Right kidney (tissue), 9 donors: ENCODE data around the gene NKG7.
A peak's percentile ranks its signal among the peaks of the same experiment; 100 is the strongest.
"Not testable (repeated sequence)": the region's sequence is repeated elsewhere in the genome, so short reads cannot be mapped to it uniquely, and the experiment has no call there.

ENCODE experiments used
- DNase-seq: peaks from one replicate; pipeline ENCODE4 v3.0.0-alpha.2; 2016
- long read RNA-seq, 8 donors: transcript quantifications; one replicate each; lab custom pipeline, GENCODE V29; 2026

Gene NKG7, protein sequence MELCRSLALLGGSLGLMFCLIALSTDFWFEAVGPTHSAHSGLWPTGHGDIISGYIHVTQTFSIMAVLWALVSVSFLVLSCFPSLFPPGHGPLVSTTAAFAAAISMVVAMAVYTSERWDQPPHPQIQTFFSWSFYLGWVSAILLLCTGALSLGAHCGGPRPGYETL
- long read RNA-seq, donor 1 = 0 reads
- long read RNA-seq, donor 2, partial matches to known transcripts = 0 of 1 reads
- long read RNA-seq, donor 2, other reads (novel, unspliced or antisense) = 0 of 1 reads
- long read RNA-seq, donor 3 = 0 reads
- long read RNA-seq, donor 4, partial matches to known transcripts = 0 of 1 reads
- long read RNA-seq, donor 4, other reads (novel, unspliced or antisense) = 0 of 1 reads
- long read RNA-seq, donor 5, partial matches to known transcripts = 0 of 1 reads
- long read RNA-seq, donor 5, other reads (novel, unspliced or antisense) = 0 of 1 reads
- long read RNA-seq, donor 6 = 0 reads
- long read RNA-seq, donor 7, partial matches to known transcripts = 0 of 1 reads
- long read RNA-seq, donor 7, other reads (novel, unspliced or antisense) = 0 of 1 reads
- long read RNA-seq, donor 8, partial matches to known transcripts = 0 of 2 reads
- long read RNA-seq, donor 8, other reads (novel, unspliced or antisense) = 0 of 2 reads

DNA sequence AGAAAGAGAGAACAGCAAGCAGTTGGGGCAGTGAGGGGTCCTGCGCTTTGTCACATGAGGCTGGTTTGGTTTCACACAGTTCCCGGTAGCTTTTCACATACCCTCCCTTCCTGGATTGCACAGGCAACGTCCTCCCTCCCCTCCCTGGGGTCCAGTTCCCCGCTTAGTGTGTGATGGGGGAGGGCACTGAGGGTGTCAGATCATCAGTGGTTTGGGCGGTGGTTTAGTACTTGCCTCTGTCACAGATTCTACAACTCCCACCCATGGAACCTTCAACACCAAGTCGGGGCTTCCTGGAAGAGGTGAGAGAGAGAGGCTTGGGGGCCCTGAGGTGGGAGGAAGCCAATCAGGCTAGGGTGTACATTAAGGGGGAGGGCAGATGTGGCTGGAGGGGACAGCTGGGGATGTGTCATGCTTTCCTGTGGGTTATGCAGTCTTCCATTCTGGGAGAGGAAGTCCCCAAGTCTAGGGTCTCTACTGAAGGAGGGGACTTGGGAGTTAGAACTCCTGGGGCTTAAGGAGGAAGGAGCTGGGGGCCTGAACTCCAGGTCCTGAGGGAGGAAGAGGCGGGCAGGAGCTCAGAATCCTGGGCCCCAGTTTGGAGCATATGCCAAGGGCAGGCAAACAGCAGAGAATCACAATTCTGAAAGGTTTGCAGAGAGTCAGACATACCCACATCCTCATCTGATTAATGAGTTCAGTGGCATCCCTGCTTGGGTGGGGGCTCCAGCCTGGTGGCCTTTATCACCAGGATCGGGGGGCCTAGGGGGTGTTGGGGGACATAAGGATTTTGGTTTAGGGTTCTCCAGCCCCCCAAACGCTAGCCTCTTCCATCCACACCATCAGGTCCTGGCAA, at the start of gene NKG7:
Gene NKG7, minus strand, starts transcription at position 6 of the 856 bp plus-strand sequence. CDS start 119 bp downstream, outside the sequence.
- no peak for DNase-seq

DNA sequence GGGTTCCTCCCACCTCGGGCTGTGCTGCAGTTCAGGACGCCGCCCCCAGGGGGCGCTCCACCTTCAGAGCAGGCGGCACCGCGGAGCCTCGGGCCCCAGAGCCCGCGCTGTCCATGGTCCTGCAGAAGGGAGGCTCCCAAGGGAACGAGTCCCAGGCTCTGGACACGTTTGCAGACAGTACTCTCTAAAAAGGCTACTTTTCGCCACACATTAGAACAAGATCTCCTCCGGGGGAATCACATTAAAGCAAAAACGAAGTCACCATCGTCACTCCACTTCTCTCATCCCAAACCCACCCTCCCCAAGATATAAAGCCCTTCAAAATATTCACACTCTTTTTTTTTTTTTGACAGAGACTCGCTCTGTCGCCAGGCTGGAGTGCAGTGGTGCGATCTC, 49.6 kb upstream of the NKG7 start:
- DNase-seq = peak; percentile 58

DNA sequence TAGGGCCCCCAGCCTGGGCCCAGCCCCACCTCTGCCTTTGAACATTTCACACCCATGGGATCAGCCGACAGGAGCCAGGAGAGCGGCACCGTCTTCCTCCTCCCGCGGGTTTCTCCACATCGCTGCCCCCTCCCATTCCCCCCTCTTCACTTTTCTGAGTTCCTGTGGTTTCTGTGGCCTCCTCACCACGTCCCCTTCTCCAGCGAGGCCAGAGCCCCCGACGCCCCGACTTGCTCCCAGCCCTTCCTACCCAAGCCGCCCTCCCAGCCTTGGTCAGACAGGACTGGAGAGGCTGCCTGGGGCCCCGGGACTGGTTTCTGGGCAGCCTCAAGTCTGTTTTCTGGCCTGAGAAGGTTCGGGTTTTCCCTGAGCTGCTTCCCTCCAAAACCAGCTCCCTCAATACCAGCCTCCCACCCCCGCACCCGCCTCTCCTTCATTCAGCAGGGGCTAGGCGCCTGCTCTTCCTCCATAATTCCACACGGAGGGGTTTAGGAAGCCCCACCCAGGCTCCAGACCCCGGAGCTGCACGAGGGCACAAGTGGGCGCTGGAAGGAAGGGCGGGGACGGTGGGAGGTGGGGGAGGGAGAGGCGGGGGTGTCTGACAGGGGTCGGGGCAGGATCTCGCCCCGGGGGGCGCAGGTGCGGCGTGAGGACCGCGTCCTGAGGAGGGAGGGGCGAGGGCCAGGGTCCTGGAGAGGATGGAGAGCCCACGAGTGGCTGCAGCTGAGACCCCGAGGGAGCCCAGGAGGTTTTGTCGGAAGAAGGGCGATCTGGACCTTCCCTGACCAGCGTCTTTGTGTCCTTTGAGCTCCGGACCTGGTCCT, 49.0 kb upstream of the NKG7 start:
- DNase-seq = no peak

DNA sequence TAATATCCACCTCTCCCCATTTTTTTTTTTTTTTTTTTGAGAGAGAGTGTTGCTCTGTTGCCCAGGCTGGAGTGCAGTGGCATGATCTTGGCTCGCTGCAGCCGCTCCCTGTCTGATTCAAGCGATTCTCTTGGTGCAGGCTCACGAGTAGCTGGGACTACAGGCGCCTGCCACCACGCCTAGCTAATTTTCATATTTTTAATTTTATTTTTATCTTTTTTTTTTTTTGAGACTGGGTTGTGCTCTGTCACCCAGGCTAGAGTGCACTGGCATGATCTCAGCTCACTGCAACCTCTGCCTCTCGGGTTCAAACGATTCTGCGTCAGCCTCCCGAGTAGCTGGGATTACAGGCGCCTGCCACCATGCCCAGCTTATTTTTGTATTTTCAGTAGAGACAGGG, 48.1 kb upstream of the NKG7 start:
- not testable (repeated sequence) for DNase-seq

DNA sequence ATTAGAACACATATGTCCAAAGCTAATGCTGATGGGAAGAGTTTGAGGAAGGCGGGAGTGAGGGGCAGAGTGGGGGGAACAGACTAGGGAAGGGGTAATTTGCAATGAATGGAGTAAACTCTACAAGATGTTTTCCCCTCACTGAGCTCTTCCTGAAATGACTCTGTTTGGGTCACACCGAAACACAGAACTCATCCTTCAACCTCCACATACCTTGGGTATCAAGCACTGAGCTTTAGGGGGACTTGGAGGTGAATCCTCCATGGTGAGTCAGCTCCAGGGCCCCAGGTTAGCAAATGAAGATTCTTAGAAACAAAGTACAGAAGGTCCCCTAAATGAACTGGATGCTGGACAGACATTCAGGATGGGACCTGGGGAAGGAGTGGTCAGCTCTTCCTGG, 46.3 kb upstream of the NKG7 start:
- DNase-seq = no peak

DNA sequence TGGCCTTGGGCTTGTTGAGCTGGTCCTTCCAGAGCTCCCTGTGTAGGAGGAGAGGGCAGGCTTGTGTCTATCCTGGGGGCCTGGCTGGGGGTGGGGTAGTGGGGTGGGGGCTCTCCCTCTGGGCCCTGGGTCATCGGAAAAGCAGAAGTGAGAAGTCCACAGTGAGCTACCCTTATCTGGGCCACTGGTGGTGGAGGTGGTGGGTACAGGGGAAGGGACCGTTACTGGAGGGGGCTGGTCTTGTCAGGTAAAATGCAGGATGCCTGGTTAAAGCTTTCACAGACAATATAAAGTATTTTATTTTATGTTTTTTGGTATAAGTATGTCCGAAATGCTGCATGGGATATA, 45.3 kb upstream of the NKG7 start:
- DNase-seq = no peak

DNA sequence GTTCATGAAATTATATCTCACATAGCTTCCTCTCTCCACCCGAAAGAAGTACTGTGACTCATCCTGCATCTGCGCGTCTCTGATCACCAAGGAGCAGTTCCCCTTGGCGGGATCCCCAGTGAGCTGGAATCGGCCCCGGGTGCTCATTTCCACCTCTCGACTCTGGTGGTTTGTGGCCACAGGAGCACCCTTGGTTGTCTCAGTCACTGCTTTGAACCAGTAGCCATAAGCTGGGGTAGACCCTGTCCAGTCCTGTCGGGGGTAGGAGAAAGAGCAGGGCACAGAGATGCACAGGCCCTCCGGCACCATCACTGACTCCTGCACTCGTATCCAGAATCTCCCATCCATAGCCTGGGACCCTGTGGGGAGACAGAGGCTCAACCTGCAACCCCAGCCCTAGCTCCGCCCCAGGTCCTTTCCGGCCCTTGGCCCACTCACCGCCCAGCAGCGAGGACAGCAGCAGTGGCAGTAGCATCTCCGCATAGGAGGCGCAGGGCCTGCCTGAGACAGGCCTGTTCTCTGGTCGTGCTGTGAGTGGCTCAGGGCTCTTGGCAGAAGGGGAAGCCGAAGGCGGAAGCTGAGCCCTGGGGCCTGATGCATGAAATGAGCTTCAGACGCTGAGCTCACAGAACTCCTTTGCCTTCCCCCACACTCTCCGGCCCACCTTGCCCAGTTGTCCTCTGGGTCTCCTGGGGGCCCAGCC, 44.8 kb upstream of the NKG7 start, which contains the start of gene SIGLEC10:
Gene SIGLEC10, minus strand, starts transcription at position 536 of the 703 bp plus-strand sequence. Its CDS starts 61 bp downstream, at position 475.
- no peak for DNase-seq

DNA sequence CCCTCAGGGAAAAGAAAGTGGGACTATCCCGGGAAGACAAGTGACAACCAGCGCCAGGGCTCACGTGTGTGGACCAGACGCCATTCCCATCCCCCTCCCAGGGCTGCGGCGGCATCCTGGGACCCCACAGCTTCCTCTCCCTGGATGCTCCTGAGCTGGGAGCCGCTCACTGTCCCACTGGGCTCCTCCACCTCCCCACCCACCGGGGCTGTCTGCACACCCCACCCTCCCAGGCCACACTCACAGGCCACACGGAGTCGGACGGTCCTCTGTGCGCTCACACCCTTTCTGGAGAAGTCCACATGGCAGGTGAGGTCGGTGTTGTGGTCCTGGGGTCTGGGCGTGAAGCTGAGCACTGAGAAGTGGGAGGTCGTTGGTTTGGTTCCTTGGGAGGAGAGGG, 44.0 kb upstream of the NKG7 start:
- not testable (repeated sequence) for DNase-seq

DNA sequence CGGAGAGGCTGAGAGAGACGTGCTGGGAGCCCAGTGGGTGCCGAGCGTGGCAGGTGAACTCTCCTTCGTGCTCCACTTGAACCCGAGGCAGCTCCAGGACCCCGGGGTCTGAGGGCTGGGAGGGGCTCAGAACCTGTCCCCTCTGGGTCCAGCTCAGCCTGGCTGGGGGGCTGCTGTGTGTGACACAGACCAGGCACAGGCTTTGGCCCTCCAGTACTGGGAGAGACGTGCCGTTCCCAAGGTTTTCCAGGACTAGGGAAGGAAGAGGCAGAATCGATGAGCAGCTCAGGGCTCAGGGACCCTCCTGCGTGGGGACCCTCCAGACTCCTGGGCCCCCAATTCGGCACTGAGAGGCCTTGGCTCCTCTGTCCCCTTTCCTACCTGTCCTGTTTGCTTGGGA, 42.7 kb upstream of the NKG7 start:
- no peak for DNase-seq

DNA sequence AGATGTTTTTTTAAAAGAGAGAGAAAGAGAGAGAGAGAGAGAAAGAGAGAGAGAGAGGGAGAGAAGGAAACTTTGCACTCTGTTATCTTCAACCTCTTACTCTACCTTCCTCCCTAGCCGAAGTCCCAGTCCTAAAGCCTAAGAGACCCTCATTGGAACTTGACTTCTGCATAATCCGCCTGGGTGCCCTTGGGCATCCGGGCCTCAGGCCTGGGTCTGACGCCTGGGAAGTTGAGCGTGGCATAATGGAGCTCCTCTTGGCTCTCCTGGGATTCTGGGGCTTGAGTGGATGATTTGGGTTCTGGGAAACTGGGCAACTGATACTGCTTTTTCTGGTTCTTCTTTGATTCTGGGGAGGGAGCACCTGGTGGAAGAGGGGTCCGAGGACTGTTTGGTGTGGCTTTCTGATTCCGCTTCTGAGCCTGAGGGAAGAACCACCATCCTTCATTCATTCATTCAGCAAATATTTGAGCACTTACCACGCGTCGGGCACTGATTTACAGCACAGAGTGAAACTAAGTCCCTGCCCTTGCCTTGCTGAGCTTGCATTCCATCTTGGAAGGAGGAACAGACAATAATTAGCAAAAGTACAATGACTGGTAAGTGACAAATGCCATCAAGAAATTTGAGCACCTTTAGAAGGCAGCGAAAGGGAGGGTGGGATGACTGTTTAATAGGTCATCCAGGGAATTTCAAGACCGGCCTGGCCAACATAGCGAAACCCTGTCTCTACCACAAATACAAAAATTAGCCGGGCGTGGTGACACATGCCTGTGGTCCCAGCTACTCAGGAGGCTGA, 38.7 kb upstream of the NKG7 start:
- no peak for DNase-seq

DNA sequence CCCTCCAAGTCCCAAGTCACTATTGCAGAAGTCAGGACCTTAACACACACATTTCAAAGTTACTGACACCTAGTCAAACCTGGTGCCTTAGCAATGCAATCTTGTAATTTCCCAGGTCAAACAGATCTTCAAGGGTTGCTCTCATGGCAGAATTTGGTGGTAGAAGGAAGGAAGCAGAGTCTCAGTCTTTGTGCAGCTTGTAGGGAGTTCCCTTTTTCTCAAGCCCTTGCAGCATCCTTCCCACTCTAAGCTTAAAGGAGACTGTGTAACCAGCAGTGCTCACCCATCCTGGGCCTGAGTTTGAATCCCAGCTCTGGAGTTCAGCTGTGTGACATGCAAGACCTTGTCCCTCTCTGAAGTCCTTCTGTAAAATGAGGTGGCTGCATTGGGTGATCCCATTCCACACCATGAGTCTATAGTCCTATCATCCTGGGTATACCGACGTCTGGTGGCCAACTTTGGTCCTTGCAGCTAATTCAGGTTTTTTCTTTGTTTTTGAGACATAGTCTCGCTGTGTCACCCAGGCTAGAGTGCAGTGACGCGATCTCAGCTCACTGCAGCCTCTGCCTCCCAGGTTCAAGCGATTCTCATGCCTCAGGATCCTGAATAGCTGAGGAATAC, 35.2 kb upstream of the NKG7 start:
- no peak for DNase-seq

DNA sequence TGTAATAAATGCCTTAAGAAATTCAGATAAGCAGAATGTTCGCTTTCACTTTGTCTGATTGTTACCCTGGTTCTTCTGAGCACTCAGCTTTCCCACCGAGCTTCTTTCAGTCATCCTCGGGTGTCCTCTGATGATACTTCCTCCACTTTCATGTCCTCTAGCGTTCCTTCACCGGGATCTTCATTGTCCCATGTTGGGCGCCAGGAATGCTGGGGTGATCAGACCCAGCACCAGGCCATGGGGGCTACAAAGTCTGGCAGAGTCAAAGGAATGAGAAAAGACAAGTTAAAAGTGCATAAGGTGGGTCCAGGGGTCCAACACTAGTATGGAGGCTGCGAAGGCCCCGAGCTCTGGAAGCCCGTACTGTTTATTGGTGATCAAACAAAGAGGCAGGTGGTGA, 29.7 kb upstream of the NKG7 start:
- no peak for DNase-seq

DNA sequence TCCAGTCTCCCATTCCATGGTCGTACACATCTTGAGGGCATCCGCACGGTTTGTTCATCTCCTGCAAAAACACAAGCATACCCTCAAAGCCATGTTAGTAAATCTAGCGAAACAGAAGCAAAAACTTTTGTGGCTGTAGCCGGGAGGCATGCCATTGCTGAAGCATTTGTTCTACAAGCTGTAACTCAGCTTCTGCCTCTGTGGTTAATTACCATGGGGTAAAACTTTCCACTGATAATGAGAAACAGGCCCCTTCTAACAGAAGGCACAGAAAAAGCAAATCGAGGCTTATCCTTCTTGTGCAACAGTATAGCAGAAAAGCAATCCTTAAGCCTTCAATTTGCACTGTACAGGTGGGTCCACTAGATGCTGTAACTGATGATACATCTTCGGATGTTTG, 27.5 kb upstream of the NKG7 start:
- DNase-seq = not testable (repeated sequence)

DNA sequence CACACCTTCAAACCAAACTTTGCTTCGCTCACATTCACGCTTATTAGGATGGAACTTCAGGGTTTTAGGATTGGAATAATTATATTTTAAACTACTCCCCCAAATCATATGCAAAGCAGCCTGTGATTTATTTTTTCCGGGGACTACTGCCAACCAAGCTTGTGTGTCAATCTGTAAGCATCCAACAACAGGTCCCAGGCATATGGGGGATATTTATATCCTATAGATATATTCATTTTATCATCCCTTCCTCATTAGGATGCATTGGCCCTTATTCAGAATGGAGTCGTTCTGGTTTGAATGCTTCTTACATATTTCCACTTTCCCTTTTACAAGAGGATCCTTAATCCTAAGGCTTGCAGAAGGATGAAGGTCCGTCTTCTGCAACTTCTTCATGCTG, 26.8 kb upstream of the NKG7 start:
- DNase-seq = no peak

DNA sequence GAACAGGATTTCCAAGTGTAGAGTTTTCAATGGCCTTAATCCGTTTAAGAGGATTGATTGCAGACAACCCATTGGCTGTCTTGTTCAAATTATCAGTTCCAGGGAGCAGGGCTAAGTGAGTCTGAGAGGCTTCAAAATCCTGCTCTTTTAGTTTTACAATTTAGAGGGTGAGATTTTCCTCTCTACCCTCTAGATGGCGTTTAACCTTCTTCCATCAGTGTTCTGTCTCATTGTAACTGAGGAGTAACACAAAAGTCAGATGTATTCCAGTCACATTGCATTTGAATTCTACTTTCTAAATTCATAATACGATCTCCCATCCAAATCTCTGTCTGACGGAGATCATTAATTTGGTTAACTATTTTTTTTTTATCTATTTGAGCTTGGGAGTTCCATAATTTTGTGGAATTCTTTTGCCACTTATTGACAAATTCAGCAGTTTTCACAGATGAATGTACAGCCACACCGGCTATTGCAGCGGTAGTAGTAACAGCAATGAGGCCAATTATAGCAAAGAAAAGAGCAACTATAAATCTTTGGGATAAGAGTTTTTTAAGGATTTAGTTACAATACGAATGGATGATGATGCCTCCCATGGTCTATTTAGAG, 25.7 kb upstream of the NKG7 start:
- DNase-seq = no peak

DNA sequence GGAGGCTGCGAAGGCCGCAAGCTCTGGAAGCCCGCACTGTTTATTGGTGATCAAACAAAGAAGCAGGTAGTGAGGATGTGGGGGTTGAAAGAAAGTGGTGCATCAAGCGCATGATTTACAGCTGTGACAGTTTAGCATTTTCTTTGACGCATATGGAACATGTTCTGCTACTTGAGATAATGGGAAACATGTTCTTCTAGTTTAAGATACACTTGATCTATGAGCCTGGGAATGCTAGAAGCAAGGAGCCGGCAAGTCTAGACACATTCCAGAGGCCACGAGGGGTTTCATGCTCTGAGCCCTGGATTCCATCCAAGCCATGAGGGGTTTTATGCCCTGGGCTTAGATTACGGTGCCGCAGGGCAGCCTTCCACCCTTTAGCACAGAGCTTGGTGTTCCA, 25.0 kb upstream of the NKG7 start:
- DNase-seq = not testable (repeated sequence)

DNA sequence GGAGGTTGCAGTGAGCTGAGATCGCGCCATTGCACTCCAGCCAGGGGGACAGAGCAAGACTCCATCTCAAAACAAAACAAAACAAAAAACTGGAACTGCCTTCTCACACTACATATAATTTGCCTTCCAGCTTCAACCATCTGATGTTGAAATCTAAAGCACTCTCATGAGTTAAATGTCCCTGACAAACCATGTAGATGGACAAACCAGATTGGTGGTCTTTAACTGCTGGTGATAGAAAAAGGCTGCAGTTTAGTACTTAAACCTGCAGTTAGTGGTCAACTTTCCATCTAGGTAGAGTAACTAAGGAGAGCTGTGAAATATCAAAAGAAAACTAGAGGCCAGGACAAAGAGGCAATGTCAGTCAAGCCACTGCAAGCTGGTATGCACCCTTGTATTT, 23.7 kb upstream of the NKG7 start:
- no peak for DNase-seq

DNA sequence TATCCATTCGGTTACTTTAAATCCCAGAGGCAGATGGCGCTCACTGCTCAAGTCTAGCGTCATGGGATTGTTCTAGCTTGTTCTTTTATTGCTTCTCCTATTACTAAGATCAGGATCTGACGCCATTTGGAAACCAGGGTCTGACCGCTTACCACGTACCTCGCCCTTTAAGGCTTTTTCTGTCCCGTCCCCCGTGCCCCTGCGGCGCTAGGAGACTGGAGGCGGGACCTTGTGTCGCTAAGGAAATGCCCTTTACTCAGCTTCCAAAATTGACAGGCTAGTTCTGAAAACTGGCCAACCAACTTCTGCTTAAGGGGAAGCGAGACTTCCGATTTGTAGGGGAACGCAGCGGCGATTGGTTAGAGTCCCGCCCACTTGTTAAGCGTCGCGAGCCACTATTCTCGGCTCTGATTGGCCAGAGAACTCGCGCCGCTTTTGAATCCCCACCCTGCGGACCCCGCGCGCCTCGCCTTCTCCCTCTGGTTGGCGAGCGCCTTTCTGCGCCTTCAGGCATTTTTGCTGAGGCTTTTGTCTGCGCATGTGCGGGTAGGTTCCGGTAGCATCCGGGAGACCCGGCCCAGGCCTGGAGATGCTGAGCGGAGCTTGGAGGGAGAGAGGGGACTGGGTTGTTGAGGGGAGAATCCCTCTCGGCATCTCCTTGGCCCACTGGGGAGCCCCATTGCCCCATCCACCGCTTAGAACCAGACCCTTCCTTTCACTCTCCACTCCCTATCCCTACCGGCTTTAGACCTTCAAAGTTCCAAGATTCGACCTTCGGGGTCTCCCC, 21.8 kb upstream of the NKG7 start:
- peak; percentile 81 for DNase-seq

DNA sequence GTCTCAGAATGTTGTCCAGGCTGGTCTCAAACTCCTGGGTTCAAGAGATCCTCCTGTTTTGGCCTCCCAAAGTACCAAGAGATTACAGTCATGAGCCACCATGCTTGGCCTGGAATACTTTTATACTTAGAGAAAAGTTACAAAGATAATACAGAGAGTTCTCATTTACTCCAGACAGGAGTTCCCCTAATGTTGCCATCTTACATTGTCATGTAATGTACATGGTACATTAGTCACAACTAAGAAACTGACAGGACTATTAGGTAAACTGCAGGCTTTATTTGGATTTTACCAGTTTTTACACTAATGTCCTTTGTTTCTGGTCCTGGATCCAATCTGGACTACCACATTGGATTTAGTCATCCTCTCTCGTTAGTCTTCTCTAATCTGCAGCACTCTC, 20.2 kb upstream of the NKG7 start:
- DNase-seq = no peak
